ENCODE measurements around the gene TMEM256. TPM values are rescaled to one million over a fixed set of nuclear protein-coding genes. Genes with fewer than 3 reads are reported as not detected.
A peak's percentile ranks its signal among the peaks of the same experiment; 100 is the strongest.

The TMEM256 gene
- total RNA-seq, 2 donors from 2014 or later: 133 to 175 TPM

DNA sequence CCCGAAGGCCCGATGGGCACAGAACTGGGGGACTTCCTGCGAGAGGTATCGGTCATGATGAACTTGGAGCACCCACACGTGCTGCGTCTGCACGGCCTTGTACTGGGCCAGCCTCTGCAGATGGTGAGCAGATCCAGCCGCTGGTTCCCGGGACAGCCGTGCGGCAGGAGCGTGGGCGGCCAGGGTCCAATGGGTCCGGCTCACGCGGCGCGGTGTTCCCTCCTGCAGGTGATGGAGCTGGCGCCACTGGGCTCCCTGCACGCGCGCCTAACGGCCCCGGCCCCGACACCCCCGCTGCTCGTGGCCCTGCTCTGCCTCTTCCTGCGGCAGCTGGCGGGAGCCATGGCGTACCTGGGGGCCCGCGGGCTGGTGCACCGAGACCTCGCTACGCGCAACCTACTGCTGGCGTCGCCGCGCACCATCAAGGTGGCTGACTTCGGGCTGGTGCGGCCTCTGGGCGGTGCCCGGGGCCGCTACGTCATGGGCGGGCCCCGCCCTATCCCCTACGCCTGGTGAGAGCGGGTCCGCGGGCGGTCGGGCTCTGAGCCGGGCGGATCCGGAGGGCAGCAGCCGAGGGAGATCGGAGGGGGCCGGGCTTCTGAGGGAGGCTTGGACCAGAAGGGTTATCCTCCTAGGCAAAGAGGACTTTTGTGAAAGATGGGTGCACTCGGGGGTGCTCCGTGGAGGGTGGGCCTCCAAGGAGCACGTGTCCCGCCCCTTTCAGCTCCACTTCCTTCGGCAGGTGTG lies 20.0 kb downstream of the TMEM256 start:
- Histone ChIP-seq H3K27me3 (ENCODE audit: control insufficient read depth, insufficient read depth, low read length, poor library complexity, severe bottlenecking) (peaks cover 39% of the 10 kb centered on the region), H3K9ac (ENCODE audit: extremely low read depth, low read length, poor library complexity, severe bottlenecking) (no peak overlapping the region)
- H3K36me3 Mint-ChIP-seq (ENCODE audit: low read depth): peaks cover 21% of the 10 kb centered on the region

DNA sequence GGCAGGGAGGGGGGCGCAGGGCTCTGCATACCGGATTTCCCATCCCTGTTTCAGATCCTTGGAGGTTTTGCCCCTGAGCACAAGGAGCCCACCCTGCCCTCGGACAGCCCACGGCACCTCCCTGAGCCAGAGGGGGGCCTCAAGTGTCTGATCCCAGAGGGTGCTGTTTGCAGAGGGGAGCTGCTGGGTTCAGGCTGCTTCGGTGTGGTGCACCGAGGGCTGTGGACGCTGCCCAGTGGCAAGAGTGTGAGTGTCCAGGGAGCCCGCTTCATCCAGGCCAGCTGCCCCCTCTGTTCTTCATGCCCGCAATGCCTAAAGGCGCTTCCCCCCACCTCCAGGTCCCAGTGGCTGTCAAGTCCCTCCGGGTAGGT lies 20.5 kb downstream of the TMEM256 start:
- H3K4me3 Mint-ChIP-seq: no peak overlapping the region
- H3K36me3 ChIP-seq (ENCODE audit: control insufficient read depth, insufficient read depth, low read length): no peaks in the 10 kb centered on the region
- no peak overlapping the region for H3K27ac Mint-ChIP-seq
- peaks cover 39% of the 10 kb centered on the region for H3K27me3 ChIP-seq (ENCODE audit: control insufficient read depth, insufficient read depth, low read length, poor library complexity, severe bottlenecking)
- H3K27me3 Mint-ChIP-seq (ENCODE audit: insufficient read depth): peaks cover 46% of the 10 kb centered on the region
- peaks cover 9% of the 10 kb centered on the region for H3K9me3 ChIP-seq (ENCODE audit: control insufficient read depth, low read length)
- TF ChIP-seq, protein P1, sequence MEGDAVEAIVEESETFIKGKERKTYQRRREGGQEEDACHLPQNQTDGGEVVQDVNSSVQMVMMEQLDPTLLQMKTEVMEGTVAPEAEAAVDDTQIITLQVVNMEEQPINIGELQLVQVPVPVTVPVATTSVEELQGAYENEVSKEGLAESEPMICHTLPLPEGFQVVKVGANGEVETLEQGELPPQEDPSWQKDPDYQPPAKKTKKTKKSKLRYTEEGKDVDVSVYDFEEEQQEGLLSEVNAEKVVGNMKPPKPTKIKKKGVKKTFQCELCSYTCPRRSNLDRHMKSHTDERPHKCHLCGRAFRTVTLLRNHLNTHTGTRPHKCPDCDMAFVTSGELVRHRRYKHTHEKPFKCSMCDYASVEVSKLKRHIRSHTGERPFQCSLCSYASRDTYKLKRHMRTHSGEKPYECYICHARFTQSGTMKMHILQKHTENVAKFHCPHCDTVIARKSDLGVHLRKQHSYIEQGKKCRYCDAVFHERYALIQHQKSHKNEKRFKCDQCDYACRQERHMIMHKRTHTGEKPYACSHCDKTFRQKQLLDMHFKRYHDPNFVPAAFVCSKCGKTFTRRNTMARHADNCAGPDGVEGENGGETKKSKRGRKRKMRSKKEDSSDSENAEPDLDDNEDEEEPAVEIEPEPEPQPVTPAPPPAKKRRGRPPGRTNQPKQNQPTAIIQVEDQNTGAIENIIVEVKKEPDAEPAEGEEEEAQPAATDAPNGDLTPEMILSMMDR (conservative IDR thresholded peaks at IDR 0.05): no peak
- DNase-seq: peak; percentile 49
- H3K4me1 Mint-ChIP-seq: peaks cover 9% of the 10 kb centered on the region
- H3K9me3 Mint-ChIP-seq: peaks cover 5% of the 10 kb centered on the region
- peaks cover 4% of the 10 kb centered on the region for H3K4me1 ChIP-seq (ENCODE audit: control insufficient read depth, insufficient read depth, low read length)
- no peak overlapping the region for H3K4me3 ChIP-seq (ENCODE audit: low read length)
- whole genome bisulfite sequencing, 2 experiments (ENCODE audit: insufficient coverage in 1 of 2, insufficient read length in 1 of 2): 92 to 93% methylated on average over 6 to 11 of the region's 11 CpGs
- no peak overlapping the region for H3K9ac ChIP-seq (ENCODE audit: extremely low read depth, low read length, poor library complexity, severe bottlenecking)
- H3K27ac ChIP-seq (ENCODE audit: low read depth, low read length): no peak overlapping the region
- peaks cover 20% of the 10 kb centered on the region for H3K36me3 Mint-ChIP-seq (ENCODE audit: low read depth)

More for the DNA sequence above, 20.0 kb downstream of the TMEM256 start:
- Histone ChIP-seq H3K27ac (ENCODE audit: low read depth, low read length) (no peak overlapping the region), H3K9me3 (ENCODE audit: control insufficient read depth, low read length) (peaks cover 9% of the 10 kb centered on the region), H3K4me1 (ENCODE audit: control insufficient read depth, insufficient read depth, low read length) (peaks cover 4% of the 10 kb centered on the region), H3K36me3 (ENCODE audit: control insufficient read depth, insufficient read depth, low read length) (no peaks in the 10 kb centered on the region), H3K4me3 (ENCODE audit: low read length) (no peak overlapping the region)
- TF ChIP-seq, protein P1 (conservative IDR thresholded peaks at IDR 0.05): no peak
- peak; percentile 96 for DNase-seq
- Mint-ChIP-seq H3K9me3 (peaks cover 5% of the 10 kb centered on the region), H3K27ac (no peak overlapping the region), H3K4me3 (peak overlapping the region; percentile 41), H3K4me1 (peaks cover 9% of the 10 kb centered on the region), H3K27me3 (ENCODE audit: insufficient read depth) (peaks cover 46% of the 10 kb centered on the region)
- 27 to 38% methylated on average over 30 to 65 of the region's 65 CpGs for WGBS, 2 experiments (ENCODE audit: insufficient coverage in 1 of 2, insufficient read length in 1 of 2)

DNA sequence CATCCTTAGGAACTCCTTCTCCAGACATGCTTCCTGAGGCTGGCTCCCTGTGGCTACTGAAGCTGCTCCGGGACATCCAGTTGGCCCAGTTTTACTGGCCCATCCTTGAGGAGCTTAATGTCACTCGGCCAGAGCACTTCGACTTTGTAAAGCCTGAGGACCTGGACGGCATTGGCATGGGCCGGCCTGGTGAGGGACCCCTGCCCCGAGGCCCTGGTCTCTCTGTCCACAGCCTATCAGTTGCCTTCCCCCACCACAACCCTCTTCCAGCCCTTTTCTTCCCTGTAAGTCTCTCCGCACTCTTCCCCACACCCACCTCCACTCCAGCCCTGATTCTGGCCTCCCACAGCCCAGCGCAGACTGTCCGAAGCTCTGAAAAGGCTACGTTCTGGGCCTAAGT lies 21.0 kb downstream of the TMEM256 start:
- Histone ChIP-seq H3K4me3 (ENCODE audit: low read length) (no peak overlapping the region), H3K4me1 (ENCODE audit: control insufficient read depth, insufficient read depth, low read length) (peaks cover 4% of the 10 kb centered on the region), H3K27ac (ENCODE audit: low read depth, low read length) (no peak overlapping the region), H3K9me3 (ENCODE audit: control insufficient read depth, low read length) (peaks cover 9% of the 10 kb centered on the region), H3K9ac (ENCODE audit: extremely low read depth, low read length, poor library complexity, severe bottlenecking) (no peak overlapping the region), H3K36me3 (ENCODE audit: control insufficient read depth, insufficient read depth, low read length) (no peaks in the 10 kb centered on the region), H3K27me3 (ENCODE audit: control insufficient read depth, insufficient read depth, low read length, poor library complexity, severe bottlenecking) (peaks cover 39% of the 10 kb centered on the region)
- peak; percentile 53 for DNase-seq
- H3K27ac Mint-ChIP-seq: no peak overlapping the region
- peaks cover 18% of the 10 kb centered on the region for H3K36me3 Mint-ChIP-seq (ENCODE audit: low read depth)
- H3K27me3 Mint-ChIP-seq (ENCODE audit: insufficient read depth): peaks cover 46% of the 10 kb centered on the region
- H3K4me3 Mint-ChIP-seq: no peak overlapping the region
- 88 to 92% methylated on average over 9 to 10 of the region's 10 CpGs for WGBS, 2 experiments (ENCODE audit: insufficient coverage in 1 of 2, insufficient read length in 1 of 2)
- TF ChIP-seq, protein P1 (conservative IDR thresholded peaks at IDR 0.05): no peak
- peaks cover 9% of the 10 kb centered on the region for H3K4me1 Mint-ChIP-seq
- H3K9me3 Mint-ChIP-seq: peaks cover 5% of the 10 kb centered on the region
